Posterior cingulate gyrus (tissue), 11 donors: Measurements from ENCODE around the gene NPC2.
"Not testable (repeated sequence)": the region's sequence is repeated elsewhere in the genome, so short reads cannot be mapped to it uniquely, and the experiment has no call there.

ENCODE experiments used
- DNase-seq, 10 donors: peaks; one replicate each; pipeline versions ENCODE4 v3.0.0 to v3.0.0-alpha.2; 2020 to 2021; ENCODE audit warnings: mixed read lengths in 3 of 10
- intact Hi-C: fragments of 100-400 bp; cut with DNase I; formaldehyde crosslinking; loops from one replicate; pipeline ENCODE4 v1.15.1; 2023

The NPC2 gene

DNA sequence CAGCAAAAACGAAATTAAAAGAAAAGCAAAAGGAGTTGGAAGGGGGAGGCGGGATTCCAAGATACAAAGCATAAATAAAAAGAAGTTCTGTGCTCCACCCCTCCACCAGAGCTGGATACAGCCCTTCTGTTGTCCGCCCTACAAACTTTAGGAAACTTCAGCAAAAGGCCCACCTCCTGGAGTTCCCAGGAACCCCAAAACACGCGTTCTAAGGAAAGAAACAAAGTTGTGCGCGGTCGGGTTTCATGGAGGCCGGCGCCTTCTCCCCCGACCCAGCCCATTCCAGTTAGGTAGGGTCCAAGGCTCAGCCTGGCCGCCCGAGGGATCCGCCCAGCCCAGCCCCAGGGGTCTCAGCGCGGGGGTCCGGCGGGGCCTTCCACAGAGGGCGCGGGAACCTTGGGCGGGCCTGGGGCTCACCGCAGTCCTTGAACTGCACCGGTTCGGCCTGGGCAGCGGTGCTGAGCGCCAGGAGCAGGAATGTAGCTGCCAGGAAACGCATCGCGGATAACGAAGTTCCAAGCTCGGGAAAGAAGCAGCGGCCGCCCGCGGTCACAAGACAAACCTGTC, at the start of gene NPC2:
TSS of gene NPC2 (minus strand) at position 530 of the 567 bp plus-strand sequence. CDS start at position 499, 31 bp downstream.
- intact Hi-C loops = loop anchor here (5.0 to 10.0 kb wide), 2 partner anchors 131 to 408 kb away; partner anchors contain the start of genes ALDH6A1 and LIN52
- DNase-seq = no peak

GRCh38 chr14:74542056-74542685, 49.1 kb upstream of the NPC2 start:
- peak in 2 of 10 donors; percentile 62 to 67 for DNase-seq
- intact Hi-C loops = no loop called here

DNA sequence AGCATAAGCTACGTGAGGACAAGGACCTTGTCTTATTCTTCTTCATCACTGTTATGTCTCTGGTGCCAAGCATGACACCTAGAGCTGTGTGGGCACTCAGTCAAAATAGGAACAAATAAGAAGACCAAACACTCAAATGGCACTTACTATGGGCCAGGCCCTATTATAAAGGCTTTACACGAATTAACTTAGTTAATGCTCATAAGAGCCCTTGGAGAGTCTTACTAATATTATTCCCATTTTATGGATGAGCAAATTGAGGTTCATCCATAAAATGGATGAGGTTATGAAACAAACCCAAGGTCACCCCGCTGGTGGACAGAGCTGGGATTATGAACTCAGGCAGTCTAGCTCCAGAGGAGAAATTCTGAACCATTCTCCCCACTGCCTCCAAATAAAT, 48.1 kb upstream of the NPC2 start:
- intact Hi-C loops = no loop called here
- DNase-seq = no peak

- peak in 1 of 10 donors; percentile 20 for DNase-seq
- intact Hi-C loops = no loop called here
Observed at GRCh38 chr14:74539503-74539902, 46.4 kb upstream of the NPC2 start.

DNA sequence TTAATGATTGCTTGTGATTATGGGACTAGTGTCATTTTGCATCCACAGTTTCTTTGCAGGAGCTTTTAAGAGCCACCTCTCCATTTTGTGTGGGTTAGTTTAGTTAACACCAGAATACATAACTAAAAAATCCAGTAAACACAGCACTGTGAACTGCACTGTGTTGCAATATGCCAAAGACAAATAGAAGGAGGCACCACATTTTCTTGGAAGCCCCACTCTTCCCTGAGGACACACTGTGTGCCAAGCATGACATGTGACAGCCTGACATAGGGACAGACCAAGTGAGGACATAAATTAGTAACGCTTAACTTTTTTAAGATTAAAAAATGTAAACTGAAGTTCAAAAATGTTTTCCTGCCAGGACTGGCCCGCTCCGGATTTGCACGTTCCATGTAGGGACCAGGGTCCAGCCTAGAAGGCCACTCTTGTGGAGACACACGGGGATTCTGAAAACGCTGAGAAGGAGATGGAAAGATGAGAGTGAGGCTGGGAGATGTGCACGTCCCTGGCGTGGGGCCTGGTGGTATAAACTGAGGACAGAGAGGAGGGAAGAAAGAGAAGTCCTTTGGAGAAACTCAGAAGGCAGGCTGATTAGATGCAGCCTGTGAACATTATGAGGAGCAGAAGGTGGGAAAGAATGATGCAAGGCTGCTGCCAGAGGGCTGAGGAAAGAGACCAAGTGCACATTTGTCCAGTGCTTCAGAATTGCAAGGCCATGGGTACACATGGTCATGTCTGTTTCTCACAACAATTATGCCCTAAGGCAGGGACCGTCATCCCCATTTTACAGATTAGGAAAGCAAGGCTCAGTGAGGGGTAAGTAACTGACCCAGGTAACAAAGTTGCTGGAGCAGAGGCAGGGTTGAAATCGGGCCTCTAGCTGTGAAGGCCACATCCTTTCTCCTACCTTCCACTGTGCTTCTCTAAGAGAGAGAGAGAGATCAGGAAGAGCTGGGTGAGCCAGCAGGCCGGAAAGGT, 45.6 kb upstream of the NPC2 start:
- DNase-seq = peak in 2 of 10 donors; percentile 24 to 35
- intact Hi-C loops = no loop called here

DNA sequence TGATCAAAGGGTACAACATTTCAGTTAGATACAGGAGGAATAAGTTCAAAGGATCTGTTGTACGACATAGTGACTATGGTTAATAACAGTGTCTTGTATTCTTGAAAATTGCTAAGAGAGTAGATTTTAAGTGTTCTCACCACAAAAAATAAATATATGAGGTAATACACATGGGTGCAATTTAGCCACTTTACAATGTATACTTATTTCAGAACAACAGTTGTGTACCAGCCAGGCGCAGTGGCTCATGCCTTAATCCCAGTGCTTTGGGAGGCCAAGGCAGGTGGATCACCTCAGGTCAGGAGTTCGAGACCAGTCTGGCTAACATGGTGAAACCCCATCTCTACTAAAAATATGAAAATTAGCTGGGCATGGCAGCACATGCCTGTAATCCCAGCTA, 43.2 kb upstream of the NPC2 start:
- peak in 2 of 10 donors; percentile 31 to 49 for DNase-seq
- intact Hi-C loops = not testable (repeated sequence)

GRCh38 chr14:74535756-74536325, 42.7 kb upstream of the NPC2 start:
- intact Hi-C loops = no loop called here

DNA sequence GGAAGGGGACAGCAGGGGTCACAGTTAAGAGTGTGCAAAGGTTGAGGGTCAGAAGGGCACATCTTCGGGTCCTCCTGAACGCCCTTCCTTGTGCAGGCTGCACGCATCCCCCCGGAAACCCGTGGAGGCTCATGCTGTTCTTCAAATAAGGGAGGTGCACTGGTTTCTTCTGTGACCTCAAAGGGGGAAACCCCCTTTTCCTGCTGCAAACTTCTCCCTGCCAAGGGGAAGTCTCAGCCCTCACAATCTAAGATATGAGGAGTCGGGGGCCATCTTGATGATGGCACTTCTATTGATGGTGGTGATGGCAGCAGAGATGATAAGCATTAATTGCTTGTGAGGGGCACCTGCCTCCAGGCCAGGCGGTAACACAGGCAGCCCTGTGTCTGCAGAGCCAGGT, 40.5 kb upstream of the NPC2 start:
- intact Hi-C loops = no loop called here

More at GRCh38 chr14:74535756-74536325, 42.7 kb upstream of the NPC2 start:
- DNase-seq = peak in 2 of 10 donors; percentile 76

GRCh38 chr14:74532246-74532645, 39.1 kb upstream of the NPC2 start:
- intact Hi-C loops = no loop called here
- peak in 2 of 10 donors; percentile 76 to 84 for DNase-seq

More for the DNA sequence above, 40.5 kb upstream of the NPC2 start:
- peak in 2 of 10 donors; percentile 14 to 40 for DNase-seq

- intact Hi-C loops = no loop called here
- DNase-seq = peak in 2 of 10 donors; percentile 71 to 73
Observed at GRCh38 chr14:74531467-74531866, 38.4 kb upstream of the NPC2 start.

GRCh38 chr14:74531006-74531405, 37.9 kb upstream of the NPC2 start:
- DNase-seq = peak in 2 of 10 donors; percentile 16 to 35
- intact Hi-C loops = no loop called here

DNA sequence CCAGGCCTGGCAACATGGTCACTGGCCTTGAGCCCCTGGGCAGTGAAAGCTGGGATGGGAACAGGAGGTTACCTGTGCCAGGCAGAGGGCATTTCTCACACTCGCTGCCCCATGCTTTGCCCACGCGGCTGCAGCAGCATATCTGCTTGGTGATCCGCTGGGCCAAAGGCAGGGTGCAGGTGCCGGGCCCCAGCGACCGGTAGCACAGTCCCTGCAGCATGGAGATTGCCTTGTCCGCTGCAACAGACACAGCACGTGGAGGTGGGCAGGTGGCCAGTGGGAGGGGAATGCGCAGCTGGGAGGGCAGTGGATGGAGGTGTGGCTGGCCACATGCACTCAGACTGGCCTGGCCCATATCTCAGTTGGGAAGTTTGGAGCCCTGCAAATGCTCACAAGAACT, 35.8 kb upstream of the NPC2 start:
- peak in 3 of 10 donors; percentile 9 to 76 (median 66) for DNase-seq
- intact Hi-C loops = no loop called here

DNA sequence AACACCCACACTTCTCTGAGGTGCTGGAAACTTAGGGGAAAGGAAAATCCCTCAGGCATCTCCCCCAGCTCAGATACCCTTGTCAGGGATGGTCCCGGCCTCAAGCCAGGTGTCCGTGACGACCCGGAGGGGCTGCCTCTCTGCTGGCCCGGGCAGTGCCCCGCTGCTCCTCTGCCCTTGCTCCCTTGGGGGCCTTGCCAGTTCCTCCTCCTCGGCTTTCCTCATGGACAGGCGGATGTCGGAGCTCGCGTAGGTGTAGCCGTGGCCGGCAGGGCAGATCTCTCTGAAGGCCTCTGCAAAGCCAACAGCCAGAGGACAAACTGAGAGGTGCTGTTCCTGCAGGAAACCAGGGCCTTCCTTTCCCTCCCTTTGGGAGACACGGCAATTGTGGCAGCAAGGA, 35.3 kb upstream of the NPC2 start:
- intact Hi-C loops = no loop called here
- peak in 3 of 10 donors; percentile 38 to 80 (median 67) for DNase-seq

DNA sequence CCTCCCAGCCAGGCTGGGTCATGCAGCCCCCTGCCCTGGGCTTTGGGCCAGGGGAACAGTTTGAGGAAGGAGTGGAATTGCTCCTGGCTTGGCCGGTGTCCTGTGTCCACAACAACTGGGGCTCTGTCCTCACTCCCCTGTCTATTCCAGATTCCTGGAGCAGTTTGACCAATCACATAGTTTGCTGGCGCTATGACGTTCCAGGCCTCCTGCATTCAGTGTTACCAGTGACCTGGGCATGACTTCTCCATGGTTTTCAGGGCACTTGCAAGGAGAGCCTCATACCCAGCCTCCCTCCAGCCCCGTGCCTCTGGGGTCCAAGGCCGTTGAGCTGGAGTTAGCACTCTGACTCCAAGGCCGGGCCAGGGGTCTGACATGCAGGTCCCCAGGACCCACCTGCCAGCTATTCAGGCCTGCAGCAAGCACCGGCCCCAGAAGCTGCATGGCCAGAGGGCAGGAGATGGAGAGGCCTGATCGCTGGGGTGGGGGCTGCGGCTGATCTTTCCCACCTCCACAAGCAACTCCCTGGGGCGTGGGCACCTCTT, 34.7 kb upstream of the NPC2 start:
- intact Hi-C loops = no loop called here
- DNase-seq = peak in 2 of 10 donors; percentile 74 to 77

DNA sequence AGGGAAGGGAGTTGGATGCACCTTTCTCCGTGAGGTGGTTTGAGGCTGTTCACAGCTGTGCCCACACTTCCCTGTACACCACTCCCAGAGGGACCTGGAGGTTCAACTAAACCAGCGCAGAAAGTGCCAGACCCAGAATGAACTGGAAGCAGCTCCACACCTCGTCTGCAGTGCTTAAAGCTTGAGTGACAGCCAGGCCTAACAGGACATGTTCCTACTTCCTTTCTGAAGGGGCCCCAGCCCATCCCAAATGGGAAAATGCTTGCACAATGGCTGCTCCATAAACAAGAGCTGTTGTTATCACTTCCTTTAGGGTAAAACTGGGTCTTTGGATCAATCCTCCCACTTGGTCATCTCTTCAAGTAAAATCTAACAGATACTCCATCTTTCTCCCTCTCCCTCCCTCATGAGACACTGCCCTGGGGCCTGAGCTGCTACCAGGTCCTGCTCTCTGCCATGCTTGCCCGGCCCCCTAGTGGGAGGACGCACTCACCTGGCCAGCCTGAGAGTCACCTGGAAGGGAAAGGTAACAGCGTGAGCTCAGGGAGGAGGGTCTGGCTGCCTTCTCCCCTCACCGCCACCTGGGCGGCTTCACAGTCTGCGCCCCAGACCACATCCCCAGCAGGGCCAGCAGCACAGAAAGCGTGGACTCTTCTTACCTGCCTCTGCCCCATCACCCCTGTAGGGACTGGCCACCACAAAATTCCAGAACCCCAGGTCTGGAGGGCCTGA, 33.9 kb upstream of the NPC2 start:
- intact Hi-C loops = no loop called here
- DNase-seq = peak in 3 of 10 donors; percentile 57 to 64 (median 62)

- peak in 3 of 10 donors; percentile 31 to 40 (median 34) for DNase-seq
- intact Hi-C loops = no loop called here
Observed at GRCh38 chr14:74525361-74525851, 32.3 kb upstream of the NPC2 start.

- peak in 1 of 10 donors; percentile 43 for DNase-seq
- intact Hi-C loops = no loop called here
Observed at GRCh38 chr14:74524812-74525135, 31.7 kb upstream of the NPC2 start.

DNA sequence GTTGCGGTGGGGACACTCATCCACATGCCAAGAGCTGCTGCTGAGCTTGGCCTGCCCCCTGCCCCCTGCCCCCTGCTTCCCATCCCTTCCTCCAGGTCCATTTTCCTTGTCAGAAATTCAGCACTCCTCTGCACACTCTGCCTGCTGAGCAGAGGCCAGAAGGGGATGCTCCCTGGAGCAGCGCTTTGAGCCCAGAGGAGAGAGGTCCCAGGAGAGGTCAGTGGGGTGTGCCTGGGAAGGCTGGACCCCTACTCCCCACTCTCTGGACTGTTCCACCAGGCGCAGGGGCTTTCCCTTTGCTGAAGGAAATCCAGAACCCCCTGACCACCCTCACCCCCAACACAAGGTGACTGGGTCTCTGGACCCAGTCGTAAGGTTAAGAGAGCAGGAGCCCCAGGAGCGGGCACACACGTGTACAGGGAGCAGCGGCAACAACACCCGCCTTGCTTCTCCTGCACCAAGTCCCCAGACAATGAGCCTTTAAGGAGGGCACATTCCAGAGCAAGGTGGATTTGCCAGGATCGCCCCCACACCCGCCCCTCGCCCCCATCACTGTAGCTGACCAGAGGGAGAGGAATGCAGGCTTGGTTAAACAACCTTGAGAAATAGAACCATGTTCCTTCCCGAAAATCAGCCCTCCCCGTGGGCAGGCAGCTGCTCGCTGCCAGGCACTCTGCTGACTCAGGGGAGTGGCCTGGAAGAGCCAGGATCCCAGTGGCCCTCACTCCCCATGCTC, 31.1 kb upstream of the NPC2 start:
- intact Hi-C loops = no loop called here
- peak in 3 of 10 donors; percentile 21 to 62 (median 54) for DNase-seq

DNA sequence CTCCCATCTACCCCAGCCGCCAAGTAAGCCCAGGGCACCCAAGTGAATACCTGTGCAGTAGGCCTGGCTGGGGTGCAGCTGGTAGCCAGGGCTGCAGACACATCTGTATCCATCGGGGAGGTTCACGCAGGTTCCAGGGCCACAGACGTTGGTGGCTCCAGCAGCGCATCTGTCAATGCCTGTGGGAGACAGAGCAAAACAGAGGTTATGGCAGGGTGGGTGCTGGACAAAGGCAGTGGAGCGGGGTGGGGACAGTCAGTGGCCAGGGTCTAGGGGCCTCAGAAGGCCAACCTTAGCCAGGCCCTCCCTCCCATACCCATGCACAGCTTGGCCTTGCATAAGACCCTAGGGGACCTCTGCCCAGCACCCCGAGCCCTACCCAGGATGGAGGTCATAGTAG, 29.6 kb upstream of the NPC2 start:
- DNase-seq = peak in 3 of 10 donors; percentile 15 to 69 (median 48)
- intact Hi-C loops = no loop called here
